HG02642 (cell line): Measurements from ENCODE around the gene SPATA19.

Source experiments
- ATAC-seq: cut with Tn5 transposase; IDR thresholded peaks from one replicate; pipeline ENCODE4 v1.9.1; 2021; ENCODE audit warnings: mild to moderate bottlenecking; ENCODE audit not compliant: unreplicated experiment, poor library complexity

SPATA19 gene

DNA sequence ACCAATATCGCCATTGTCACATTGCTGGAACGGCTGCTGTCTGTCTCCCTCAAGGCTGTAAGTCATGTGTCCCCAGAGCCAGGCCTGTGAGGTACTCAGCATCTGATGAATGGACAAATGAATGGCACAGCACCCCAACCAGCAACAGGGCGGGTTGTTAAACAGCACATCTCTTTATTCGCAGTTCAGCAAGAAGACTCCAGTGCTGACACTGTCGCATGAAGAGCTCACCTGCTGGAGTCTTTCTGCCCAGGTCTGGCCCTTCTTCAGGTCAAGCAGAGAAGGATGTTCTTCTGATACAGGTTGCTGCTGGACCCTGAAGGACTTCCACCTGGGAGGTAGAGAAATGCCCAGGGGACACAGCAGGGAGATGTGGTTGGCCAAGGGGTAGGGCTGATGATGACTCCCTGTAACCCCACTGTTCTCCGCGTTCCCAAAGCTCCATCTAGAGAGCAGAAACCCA lies 4.8 kb downstream of the SPATA19 start:
- ATAC-seq: no peak

DNA sequence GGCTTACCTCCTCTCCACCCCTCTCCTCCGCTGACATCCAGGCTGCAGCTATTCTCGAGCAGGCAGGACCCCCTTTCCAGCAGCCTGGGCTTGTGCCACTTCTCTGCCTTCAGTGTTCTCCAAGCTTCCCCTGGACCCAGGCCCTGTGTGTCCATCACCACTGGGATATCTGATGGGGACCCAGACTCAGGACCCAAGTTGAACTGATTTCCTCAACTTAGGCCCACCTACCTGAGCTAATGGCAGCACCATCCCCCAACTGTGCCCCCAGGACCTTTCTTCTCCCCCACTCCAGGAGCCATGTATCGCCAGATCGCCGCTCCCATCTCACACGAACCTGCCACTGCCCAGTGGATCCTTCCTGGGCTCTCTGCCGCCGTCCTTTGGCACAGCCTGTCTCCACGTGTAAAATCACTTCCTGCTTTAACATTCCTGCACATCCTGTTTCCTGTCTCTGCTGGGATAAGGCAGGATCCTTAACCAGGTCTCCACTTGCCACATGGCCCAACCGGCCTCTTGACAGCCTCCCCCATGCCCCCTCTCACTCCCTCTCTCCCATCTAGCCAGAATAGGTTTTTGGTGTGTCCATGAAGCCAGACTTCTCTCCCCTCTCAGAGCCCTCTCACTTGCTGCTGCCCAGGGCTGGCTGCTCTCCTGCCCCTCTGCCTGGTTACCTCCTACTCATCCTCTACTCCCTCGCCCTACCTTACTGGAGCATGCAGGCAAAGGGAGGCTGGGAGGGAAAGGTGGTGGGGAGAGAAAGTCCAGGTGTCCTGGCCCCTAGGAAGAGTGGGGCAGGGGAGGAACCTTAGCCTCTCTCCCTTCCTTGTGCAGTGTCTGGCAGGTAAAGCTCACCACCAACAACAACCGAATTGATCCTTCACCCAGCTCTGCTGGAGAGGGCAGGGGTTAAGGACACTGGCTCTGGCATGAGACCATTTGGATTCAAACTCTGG lies 9.4 kb downstream of the SPATA19 start:
- no peak for ATAC-seq

- peak; percentile 79 for ATAC-seq
Observed at GRCh38 chr11:133834682-133835592, 10.4 kb downstream of the SPATA19 start.

DNA sequence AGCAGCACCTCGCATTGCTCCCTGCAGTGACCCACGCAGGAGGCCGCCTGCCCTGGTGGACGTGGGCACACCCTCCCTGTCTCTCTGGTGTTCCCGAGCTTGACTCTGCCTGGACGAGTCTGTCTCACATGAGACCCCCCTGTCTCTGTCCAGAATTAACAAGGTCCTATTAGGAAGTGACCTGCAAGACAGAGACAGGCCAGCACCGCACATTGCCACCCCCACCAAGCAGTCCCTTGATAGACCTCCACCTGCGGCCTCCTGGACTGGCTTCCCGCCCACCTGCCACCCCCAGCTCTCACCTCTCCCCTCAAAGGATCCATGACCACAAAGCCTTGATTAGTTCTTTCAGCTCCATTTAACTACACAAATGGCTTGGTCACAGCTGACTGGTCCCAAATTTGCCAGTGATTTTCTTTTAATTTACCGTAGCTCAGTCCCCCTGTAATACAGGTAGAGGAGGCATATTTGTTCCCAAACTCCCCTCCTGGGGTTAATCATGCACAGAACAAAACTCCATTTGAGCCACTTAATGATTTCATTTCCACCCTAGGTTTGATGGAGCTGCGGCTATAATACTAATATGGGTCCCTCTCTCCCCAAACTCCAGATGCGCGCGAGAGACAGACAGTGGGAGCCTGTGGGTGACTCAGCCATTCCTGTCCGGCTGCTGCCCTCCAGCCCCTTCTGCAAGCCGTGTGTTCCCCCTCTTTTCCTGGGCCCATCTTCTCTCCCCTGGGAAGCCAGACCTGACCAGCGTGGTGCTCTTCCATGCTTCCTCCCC lies 11.2 kb downstream of the SPATA19 start:
- ATAC-seq: no peak

- ATAC-seq: no peak
Observed at GRCh38 chr11:133832991-133833897, 12.1 kb downstream of the SPATA19 start.

- ATAC-seq: no peak
Observed at GRCh38 chr11:133832096-133832990, 13.0 kb downstream of the SPATA19 start.

DNA sequence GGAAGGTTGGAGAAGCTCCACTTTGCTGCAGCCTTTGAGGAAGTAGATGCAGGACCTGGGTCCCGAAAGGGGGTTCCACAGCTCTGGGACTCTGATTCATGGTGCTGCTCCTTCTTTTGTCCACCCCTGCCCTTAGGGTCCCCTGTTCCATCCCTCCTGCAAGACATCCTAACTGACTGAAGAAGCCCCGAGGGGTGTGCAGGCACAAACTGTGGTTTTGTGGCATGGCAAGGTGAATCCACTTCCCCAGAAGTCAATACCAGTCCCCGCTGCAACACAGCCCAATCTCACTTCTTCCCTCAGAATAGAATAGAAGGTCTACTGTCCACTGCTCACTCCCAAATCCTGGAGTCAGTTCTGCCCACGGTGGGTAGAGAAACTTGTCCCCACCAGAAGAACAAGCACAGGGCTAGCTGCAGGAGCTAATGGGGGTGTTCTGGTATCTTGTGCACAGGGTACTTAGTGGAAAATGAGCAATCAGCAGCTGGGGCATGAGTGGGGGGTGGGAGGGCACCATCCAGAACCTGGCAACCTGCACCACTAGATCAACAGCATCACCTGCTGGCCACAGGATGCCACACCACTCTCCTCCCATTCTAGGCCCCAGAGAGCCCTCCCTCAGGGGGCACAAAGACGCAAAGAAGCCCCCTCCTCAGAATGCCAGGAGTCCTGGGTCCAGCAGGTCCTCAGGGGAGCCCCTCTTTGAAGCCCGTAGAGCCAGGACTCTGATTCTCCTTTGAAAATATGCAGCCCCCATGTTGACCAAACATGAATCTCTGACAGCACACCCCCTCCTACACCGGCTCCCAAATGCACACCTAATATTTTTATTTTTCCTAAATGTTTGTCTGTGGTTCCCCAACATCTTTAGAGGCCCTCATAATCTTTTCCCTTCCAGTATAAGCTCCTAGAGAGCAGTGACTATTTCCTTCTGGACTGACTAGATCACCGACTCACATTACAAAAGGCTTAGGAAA lies 14.1 kb downstream of the SPATA19 start:
- ATAC-seq: no peak

DNA sequence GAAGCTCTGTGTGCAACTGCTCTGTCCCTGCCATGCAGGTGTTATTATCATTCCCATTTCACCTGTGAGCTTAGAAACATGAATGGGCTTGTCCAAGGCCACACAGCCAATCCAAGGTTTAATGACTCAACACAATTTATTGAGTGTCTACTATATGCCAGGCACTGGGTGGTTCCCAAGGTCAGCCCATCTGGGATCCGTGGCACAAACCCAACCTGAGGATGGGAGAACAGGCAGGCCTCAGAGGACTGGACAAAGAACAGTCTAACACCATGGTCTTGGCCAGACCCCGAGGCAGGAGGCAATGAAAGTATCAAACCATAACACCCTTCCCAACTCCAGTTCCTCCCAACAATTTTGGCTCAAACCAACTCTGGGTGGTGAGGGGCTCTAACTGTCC lies 15.7 kb downstream of the SPATA19 start:
- ATAC-seq: no peak

- ATAC-seq: no peak
Observed at GRCh38 chr11:133828871-133829270, 16.4 kb downstream of the SPATA19 start.

DNA sequence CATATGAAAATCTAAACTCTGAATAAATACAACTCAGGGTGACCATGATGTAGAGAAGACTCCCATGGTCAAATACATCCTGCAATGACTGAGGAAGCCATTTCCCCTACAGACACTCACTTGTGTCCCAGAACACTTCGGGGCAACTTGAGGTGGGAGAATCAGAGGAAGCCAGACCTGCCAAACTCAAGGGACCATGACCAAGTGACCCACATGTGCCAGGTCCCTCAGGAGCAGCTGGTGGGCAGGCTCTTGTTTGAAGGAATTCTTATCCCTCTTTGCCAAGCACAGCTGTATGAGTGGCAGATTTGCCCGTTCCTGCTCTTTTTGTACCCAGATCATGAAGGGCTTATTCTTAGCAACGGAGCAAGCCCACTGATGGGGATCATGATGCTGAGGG lies 17.8 kb downstream of the SPATA19 start:
- ATAC-seq: no peak

GRCh38 chr11:133826866-133827265 lies 18.4 kb downstream of the SPATA19 start:
- ATAC-seq: no peak

- no peak for ATAC-seq
Observed at GRCh38 chr11:133825666-133826065, 19.6 kb downstream of the SPATA19 start.

DNA sequence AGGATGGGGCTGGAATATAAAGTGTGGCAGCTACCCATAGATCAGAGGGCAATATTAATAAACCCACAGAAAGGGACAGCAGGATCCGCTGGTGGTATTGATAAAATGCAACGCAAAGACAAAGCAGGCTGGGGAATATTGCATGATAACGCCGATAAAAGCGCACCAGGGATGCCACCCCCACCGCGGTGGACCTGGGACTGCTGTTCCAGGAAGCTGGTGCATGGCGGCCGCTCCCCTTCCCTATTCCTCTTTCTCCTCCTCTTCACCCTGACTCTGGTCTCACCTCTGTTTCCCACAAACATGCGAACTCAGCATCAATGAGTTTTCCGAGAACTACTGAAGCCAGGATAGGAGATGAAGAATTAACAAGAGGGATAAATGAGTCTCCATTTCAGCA lies 20.2 kb downstream of the SPATA19 start:
- ATAC-seq: no peak

DNA sequence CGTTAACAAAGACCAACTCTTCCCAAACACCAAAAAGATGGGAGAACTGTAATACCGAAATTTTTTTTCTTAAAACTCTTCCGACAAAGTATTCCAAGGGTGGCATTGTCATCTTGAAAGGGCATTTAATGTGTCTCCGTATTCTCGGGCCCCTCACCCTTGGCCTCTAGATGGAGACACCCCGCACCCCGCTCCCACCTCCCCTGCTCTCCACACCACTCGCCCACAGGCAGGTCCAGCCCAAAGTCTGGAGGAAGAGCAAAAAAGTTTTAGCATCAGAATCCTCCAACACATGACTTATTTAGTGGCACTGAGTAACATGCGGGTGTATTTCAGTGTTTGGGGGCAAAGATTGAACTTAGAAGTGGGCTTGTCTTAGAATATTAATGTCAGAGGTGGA lies 20.7 kb downstream of the SPATA19 start:
- no peak for ATAC-seq

DNA sequence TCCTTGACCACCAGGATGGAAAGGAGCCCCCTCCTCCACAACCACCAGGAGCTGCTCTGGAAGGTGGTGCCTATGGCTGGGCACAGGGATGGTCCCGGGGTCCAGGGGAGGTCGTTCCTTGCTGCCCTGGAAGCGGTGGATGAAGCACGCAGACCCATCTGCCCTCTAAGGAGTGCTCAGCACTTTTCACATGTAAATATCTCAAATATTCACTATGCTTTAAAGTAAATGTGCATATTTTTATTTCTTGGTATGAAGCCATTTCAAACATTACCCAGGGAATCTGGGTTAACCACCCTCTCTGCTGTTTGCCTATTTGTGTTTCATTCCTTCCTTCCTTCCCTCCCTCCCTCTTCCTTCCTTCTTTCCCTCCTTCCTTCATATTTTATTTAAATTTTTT lies 21.7 kb downstream of the SPATA19 start:
- no peak for ATAC-seq

- ATAC-seq: no peak
Observed at GRCh38 chr11:133823211-133823610, 22.1 kb downstream of the SPATA19 start.

- ATAC-seq: peak; percentile 68
Observed at GRCh38 chr11:133821776-133822175, 23.5 kb downstream of the SPATA19 start.
